Thyroid gland (tissue), 4 donors: ENCODE results near the gene SFXN4. TPM values are rescaled to one million over a fixed set of nuclear protein-coding genes. Genes with fewer than 3 reads are reported as not detected.

Experiments used
- DNase-seq, 2 donors: peaks; one replicate each; pipeline ENCODE4 v3.0.0-alpha.2; 2019
- H3K27ac ChIP-seq, 3 donors: fragments of 200-600 bp; sonication (generic); 1 replicate in 2 of 3; 2 replicates in 1 of 3; pipeline ENCODE4 v1.5.1; 2016 to 2019; ENCODE audit warnings: mild to moderate bottlenecking in 1 of 3, moderate library complexity in 1 of 3
- H3K27me3 ChIP-seq: fragments of 200-600 bp; sonication (generic); one replicate; pipeline ENCODE4 v1.5.1; 2019
- H3K36me3 ChIP-seq, 2 donors: fragments of 200-600 bp; sonication (generic); one replicate each; pipeline ENCODE4 v1.5.1; 2016 to 2019
- H3K4me1 ChIP-seq, 2 donors: fragments of 200-600 bp; sonication (generic); one replicate each; pipeline ENCODE4 v1.5.1; 2017 to 2019
- H3K4me3 ChIP-seq, 3 donors: fragments of 200-600 bp; sonication (generic); replicated peaks in 1 of 3; 1 replicate in 2 of 3; 2 replicates in 1 of 3; pipeline ENCODE4 v1.5.1; 2016; ENCODE audit warnings: mild to moderate bottlenecking in 1 of 3
- H3K9me3 ChIP-seq: fragments of 200-600 bp; sonication (generic); one replicate; pipeline ENCODE4 v1.5.1; 2017
- POLR2A ChIP-seq, 2 donors: fragments of 450-650 bp; IDR thresholded peaks; one replicate each; pipeline ENCODE4 v1.6.1; 2017; ENCODE audit warnings: antibody characterized with exemption in 2 of 2, mild to moderate bottlenecking in 2 of 2, moderate library complexity in 1 of 2
- WGBS, 2 donors: methylation state at CpG; one replicate each; pipeline ENCODE4 v1.1.5; 2017; 5-methylcytosine and 5-hydroxymethylcytosine counted together
- intact Hi-C: fragments of 100-400 bp; cut with DNase I; formaldehyde crosslinking; loops from one replicate; pipeline ENCODE4 v1.15.1; 2023
- total RNA-seq, 4 donors: library from RNA; depleted of rRNA; stranded (reverse); fragments of >200 nt; gene quantifications; one replicate each; pipeline ENCODE4 v1.2.3, GENCODE V29; 2016
- TF ChIP-seq, protein P1 (sequence below), 6 experiments: fragments of 200-600 bp in 3 of 6; fragments of 450-650 bp in 3 of 6; sonication (generic) in 3 of 6; IDR thresholded peaks; one replicate each; pipeline ENCODE4 v1.5.1; 2016 to 2019; ENCODE audit warnings: antibody characterized with exemption in 6 of 6, mild to moderate bottlenecking in 2 of 6, inconsistent platforms in 1 of 6, moderate library complexity in 1 of 6

SFXN4 gene
- total RNA-seq, 4 donors from 2014 or later, result 17.8 to 88.3 (median 36.3) TPM

DNA sequence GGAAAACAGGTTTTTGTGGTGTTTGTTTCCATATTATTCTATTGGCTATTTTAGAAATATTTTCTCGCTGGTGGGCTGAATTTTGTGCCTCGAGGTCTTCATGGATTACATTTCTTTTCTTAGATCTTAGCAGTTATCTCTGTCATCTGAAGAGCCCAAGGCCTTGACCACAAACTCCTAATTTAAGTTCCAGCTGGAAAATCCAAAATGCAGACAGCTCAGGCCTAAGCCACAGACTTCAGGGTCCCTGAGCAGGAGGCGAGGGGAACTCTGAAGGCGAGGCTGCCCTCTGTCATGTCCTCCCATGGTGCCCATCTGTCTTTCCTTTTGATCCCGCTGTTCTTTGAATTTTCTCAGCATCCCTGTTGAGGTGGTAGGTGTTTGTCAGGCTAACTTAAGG, 47.3 kb downstream of the SFXN4 start:
- no peak overlapping the region for H3K4me3 ChIP-seq
- no peaks in the 10 kb centered on the region for H3K9me3 ChIP-seq
- no peak for DNase-seq
- no peaks in the 10 kb centered on the region for H3K4me1 ChIP-seq
- H3K36me3 ChIP-seq, result peaks cover 25 to 45% of the 10 kb centered on the region in 2 donors
- 94 to 95% methylated on average over 5 of the region's 5 CpGs for WGBS, 2 donors
- no peaks in the 10 kb centered on the region for H3K27me3 ChIP-seq
- TF ChIP-seq, protein P1, sequence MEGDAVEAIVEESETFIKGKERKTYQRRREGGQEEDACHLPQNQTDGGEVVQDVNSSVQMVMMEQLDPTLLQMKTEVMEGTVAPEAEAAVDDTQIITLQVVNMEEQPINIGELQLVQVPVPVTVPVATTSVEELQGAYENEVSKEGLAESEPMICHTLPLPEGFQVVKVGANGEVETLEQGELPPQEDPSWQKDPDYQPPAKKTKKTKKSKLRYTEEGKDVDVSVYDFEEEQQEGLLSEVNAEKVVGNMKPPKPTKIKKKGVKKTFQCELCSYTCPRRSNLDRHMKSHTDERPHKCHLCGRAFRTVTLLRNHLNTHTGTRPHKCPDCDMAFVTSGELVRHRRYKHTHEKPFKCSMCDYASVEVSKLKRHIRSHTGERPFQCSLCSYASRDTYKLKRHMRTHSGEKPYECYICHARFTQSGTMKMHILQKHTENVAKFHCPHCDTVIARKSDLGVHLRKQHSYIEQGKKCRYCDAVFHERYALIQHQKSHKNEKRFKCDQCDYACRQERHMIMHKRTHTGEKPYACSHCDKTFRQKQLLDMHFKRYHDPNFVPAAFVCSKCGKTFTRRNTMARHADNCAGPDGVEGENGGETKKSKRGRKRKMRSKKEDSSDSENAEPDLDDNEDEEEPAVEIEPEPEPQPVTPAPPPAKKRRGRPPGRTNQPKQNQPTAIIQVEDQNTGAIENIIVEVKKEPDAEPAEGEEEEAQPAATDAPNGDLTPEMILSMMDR (IDR thresholded peaks at IDR 0.05), result no peak
- TF ChIP-seq POLR2A (IDR thresholded peaks at IDR 0.05), result no peak
- intact Hi-C loops, result no loop called here
- no peak overlapping the region for H3K27ac ChIP-seq

DNA sequence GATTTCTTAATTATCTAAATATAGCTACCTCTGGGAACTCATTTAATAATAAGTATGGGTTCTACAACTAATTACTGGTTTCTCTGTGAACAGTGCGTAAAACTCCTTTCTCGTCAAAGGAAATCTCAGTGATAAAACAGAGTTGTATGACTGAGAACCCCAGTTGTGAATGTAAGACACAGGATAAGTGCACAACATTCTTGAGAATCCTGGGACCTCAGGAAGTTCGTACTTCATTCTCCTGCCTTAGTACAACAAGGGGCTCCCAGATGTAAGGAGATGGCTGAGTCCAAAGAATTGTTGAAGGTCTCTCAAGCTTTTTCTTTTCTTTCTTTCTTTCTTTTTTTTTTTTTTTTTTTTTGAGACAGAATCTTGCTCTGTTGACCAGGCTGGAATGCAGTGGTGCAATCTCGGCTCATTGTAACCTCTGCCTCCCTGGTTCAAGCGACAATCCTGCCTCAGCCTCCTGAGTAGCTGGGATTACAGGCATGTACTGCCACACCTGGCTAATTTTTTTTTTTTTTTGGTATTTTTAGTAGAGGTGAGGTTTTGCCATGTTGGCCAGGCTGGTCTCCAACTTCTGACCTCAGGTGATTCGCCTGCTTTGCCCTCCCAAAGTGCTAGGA, 49.1 kb downstream of the SFXN4 start:
- Histone ChIP-seq H3K27ac (no peak overlapping the region), H3K4me3 (no peak overlapping the region), H3K9me3 (no peaks in the 10 kb centered on the region), H3K27me3 (no peaks in the 10 kb centered on the region), H3K36me3 (peaks cover 25 to 45% of the 10 kb centered on the region in 2 donors), H3K4me1 (no peaks in the 10 kb centered on the region)
- no peak for DNase-seq
- 94 to 95% methylated on average over 6 of the region's 6 CpGs for WGBS, 2 donors
- no peak for TF ChIP-seq POLR2A (IDR thresholded peaks at IDR 0.05)
- TF ChIP-seq, protein P1 (IDR thresholded peaks at IDR 0.05), result no peak
- intact Hi-C loops, result no loop called here

DNA sequence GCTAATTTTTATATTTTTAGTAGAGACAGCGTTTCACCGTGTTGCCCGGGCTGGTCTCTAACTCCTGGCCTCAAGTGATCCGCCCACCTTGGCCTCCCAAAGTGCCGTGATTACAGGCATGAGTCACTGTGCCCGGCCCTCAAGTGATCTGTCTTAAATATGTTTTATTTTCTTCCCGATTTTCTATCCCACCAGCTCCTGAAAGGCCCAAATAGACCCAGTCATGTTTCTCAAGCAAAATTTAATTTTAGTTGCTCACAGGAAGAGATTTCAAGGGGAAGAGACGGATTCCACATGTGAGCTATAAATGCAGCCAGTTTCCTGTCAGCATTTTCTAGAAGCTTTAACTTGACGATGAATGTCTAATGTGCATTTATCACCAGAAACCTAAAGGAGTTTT, 49.6 kb downstream of the SFXN4 start:
- H3K27ac ChIP-seq, result no peak overlapping the region

DNA sequence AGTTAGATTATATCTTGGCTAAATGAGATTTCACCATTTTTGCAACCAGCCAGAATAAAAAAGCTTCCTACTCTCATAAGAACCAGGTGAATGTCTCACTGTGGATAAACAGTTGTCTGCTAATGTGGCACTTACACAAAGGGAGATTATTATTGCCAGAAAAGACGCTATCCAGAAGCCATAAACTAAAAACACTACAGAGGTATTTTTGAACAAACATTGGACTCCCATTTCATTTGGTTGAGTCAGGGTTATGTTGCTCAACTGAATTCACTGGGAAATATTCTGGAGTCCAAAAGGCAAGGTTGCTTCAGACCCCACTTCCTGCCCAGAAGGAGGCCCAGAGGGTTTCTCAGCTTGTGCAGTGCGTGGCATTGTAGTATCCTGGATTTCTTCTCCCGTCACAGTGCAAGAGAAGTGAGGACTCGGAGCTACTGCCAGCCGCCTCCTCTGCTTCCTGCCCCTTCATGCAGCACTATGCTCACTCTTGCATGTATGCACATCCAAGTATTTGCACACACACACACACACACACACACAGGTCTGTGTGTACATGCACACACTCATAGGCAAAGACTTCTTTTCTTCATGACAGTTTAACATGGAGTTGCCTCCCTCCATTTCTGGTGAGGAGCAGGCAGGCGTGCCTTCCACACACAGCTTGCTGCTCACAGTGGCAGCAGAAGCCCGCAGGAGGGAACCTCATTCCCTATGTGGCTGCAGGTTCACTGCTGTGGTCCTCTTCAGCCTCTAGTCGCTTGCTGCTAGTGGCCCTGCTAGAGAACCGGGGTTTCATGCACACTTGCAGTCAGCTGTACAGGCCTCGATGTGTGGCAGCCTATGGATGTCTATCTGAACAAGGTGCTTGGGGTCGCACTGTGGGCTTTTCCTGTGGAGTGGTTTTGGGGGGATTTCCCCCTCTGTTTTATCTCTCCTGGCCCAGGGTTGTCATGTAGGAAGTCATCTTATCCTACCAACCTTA, 51.5 kb downstream of the SFXN4 start:
- intact Hi-C loops, result no loop called here

More for the DNA sequence above, 49.6 kb downstream of the SFXN4 start:
- Histone ChIP-seq H3K4me1 (no peaks in the 10 kb centered on the region), H3K9me3 (no peaks in the 10 kb centered on the region), H3K4me3 (no peak overlapping the region), H3K27me3 (no peaks in the 10 kb centered on the region), H3K36me3 (peaks cover 28 to 48% of the 10 kb centered on the region in 2 donors)
- WGBS, 2 donors, result 91 to 94% methylated on average over 9 of the region's 9 CpGs
- intact Hi-C loops, result no loop called here
- TF ChIP-seq, protein P1 (IDR thresholded peaks at IDR 0.05), result no peak
- TF ChIP-seq POLR2A (IDR thresholded peaks at IDR 0.05), result no peak
- no peak for DNase-seq

More for the DNA sequence above, 51.5 kb downstream of the SFXN4 start:
- no peaks in the 10 kb centered on the region for H3K9me3 ChIP-seq
- no peaks in the 10 kb centered on the region for H3K27me3 ChIP-seq
- WGBS, 2 donors, result 80 to 90% methylated on average over 11 of the region's 11 CpGs
- no peaks in the 10 kb centered on the region for H3K4me1 ChIP-seq
- peaks cover 29 to 47% of the 10 kb centered on the region in 2 donors for H3K36me3 ChIP-seq
- TF ChIP-seq POLR2A (IDR thresholded peaks at IDR 0.05), result no peak
- TF ChIP-seq, protein P1 (IDR thresholded peaks at IDR 0.05), result no peak
- H3K4me3 ChIP-seq, result no peak overlapping the region
- DNase-seq, result no peak
- H3K27ac ChIP-seq, result no peak overlapping the region
